ENCODE measurements around the gene NT5DC3. TPM values are rescaled to one million over a fixed set of nuclear protein-coding genes. Genes with fewer than 3 reads are reported as not detected.
A peak's percentile ranks its signal among the peaks of the same experiment; 100 is the strongest.

The NT5DC3 gene
- 0.95 and 1.8 TPM in 2 replicates for total RNA-seq
- polyA plus RNA-seq: 0.90 and 0.91 TPM in 2 replicates

- no peaks in the 10 kb centered on the region for H3K36me3 ChIP-seq
- peak; percentile 88 to 91 for DNase-seq (ENCODE audit: low read depth in 1 of 2, low spot score in 1 of 2)
- H3K27me3 ChIP-seq: peaks cover 11% of the 10 kb centered on the region
- H3K9me3 ChIP-seq (ENCODE audit: low read depth): no peaks in the 10 kb centered on the region
- no peaks in the 10 kb centered on the region for H3K4me1 ChIP-seq (ENCODE audit: low read depth)
- TF ChIP-seq CTCF (IDR thresholded peaks at IDR 0.05; ENCODE audit: low read depth, low read length): no peak
- H3K4me3 ChIP-seq: peak within 1 kb of the TSS; percentile 53
- no peak within 1 kb of the TSS for H3K27ac ChIP-seq
These were observed at the start of gene NT5DC3 for GRCh38 chr12:103840876-103841689. Gene NT5DC3, minus strand, starts transcription at chr12:103841234. Its CDS starts 78 bp downstream, at chr12:103841156.

- H3K27me3 ChIP-seq: no peaks in the 10 kb centered on the region
- no peak for DNase-seq (ENCODE audit: low read depth in 1 of 2, low spot score in 1 of 2)
- no peak for TF ChIP-seq CTCF (IDR thresholded peaks at IDR 0.05; ENCODE audit: low read depth, low read length)
These were observed 46.7 kb upstream of the NT5DC3 start for GRCh38 chr12:103887738-103888137.

GRCh38 chr12:103886195-103886797 lies 45.3 kb upstream of the NT5DC3 start:
- H3K9me3 ChIP-seq (ENCODE audit: low read depth): no peaks in the 10 kb centered on the region
- no peaks in the 10 kb centered on the region for H3K36me3 ChIP-seq
- no peak overlapping the region for H3K4me3 ChIP-seq
- H3K27ac ChIP-seq: no peak overlapping the region
- H3K4me1 ChIP-seq (ENCODE audit: low read depth): no peaks in the 10 kb centered on the region
- no peak for DNase-seq (ENCODE audit: low read depth in 1 of 2, low spot score in 1 of 2)
- H3K27me3 ChIP-seq: no peaks in the 10 kb centered on the region
- TF ChIP-seq CTCF (IDR thresholded peaks at IDR 0.05; ENCODE audit: low read depth, low read length): no peak

More at GRCh38 chr12:103887738-103888137, 46.7 kb upstream of the NT5DC3 start:
- Histone ChIP-seq H3K4me1 (ENCODE audit: low read depth) (no peaks in the 10 kb centered on the region), H3K4me3 (no peak overlapping the region), H3K9me3 (ENCODE audit: low read depth) (no peaks in the 10 kb centered on the region), H3K36me3 (no peaks in the 10 kb centered on the region), H3K27ac (no peak overlapping the region)

GRCh38 chr12:103884316-103884715 lies 43.3 kb upstream of the NT5DC3 start:
- Histone ChIP-seq H3K4me1 (ENCODE audit: low read depth) (no peaks in the 10 kb centered on the region), H3K27me3 (no peaks in the 10 kb centered on the region), H3K27ac (no peak overlapping the region), H3K4me3 (no peak overlapping the region), H3K9me3 (ENCODE audit: low read depth) (no peaks in the 10 kb centered on the region), H3K36me3 (no peaks in the 10 kb centered on the region)
- DNase-seq (ENCODE audit: low read depth in 1 of 2, low spot score in 1 of 2): peak; percentile 47 to 81
- TF ChIP-seq CTCF (IDR thresholded peaks at IDR 0.05; ENCODE audit: low read depth, low read length): peak; percentile 57

- TF ChIP-seq CTCF (IDR thresholded peaks at IDR 0.05; ENCODE audit: low read depth, low read length): no peak
- no peaks in the 10 kb centered on the region for H3K27me3 ChIP-seq
- no peak overlapping the region for H3K4me3 ChIP-seq
- no peak overlapping the region for H3K27ac ChIP-seq
- DNase-seq (ENCODE audit: low read depth in 1 of 2, low spot score in 1 of 2): no peak
- H3K4me1 ChIP-seq (ENCODE audit: low read depth): no peaks in the 10 kb centered on the region
- H3K36me3 ChIP-seq: no peaks in the 10 kb centered on the region
- H3K9me3 ChIP-seq (ENCODE audit: low read depth): no peaks in the 10 kb centered on the region
These were observed 42.9 kb upstream of the NT5DC3 start for GRCh38 chr12:103883908-103884307.

All from cardiac muscle cell (in vitro differentiated cells and primary cell).